ENCODE data around the gene SPPL2B.

DNA sequence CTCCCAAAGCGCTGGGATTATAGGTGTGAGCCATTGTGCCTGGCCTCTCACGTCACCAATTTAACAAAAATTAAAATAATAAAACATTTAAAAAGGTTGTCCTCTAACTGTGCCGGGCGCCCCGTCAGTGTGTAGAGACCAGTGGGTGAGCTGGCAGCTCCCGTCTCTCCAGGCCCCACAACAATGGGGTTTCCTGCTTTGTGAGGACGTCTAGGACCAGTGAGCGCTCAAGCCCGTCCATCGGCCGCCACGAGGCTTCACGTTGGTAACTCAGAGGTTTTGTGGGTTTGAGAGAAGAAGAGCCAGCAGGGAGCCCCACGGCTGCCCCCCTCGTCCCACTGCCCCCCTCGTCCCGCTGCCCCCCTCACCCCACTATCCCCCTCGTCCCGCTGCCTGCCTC, 4.8 kb upstream of the SPPL2B start:
- TF ChIP-seq CTCF (IDR thresholded peaks at IDR 0.05) (no peak), POLR2AphosphoS5 (IDR thresholded peaks at IDR 0.05; ENCODE audit: low read depth, low read length) (no peak), SIN3A (IDR thresholded peaks at IDR 0.05; ENCODE audit: borderline replicate concordance, insufficient read depth, low read depth, low read length) (no peak)
- TF ChIP-seq, protein P1, sequence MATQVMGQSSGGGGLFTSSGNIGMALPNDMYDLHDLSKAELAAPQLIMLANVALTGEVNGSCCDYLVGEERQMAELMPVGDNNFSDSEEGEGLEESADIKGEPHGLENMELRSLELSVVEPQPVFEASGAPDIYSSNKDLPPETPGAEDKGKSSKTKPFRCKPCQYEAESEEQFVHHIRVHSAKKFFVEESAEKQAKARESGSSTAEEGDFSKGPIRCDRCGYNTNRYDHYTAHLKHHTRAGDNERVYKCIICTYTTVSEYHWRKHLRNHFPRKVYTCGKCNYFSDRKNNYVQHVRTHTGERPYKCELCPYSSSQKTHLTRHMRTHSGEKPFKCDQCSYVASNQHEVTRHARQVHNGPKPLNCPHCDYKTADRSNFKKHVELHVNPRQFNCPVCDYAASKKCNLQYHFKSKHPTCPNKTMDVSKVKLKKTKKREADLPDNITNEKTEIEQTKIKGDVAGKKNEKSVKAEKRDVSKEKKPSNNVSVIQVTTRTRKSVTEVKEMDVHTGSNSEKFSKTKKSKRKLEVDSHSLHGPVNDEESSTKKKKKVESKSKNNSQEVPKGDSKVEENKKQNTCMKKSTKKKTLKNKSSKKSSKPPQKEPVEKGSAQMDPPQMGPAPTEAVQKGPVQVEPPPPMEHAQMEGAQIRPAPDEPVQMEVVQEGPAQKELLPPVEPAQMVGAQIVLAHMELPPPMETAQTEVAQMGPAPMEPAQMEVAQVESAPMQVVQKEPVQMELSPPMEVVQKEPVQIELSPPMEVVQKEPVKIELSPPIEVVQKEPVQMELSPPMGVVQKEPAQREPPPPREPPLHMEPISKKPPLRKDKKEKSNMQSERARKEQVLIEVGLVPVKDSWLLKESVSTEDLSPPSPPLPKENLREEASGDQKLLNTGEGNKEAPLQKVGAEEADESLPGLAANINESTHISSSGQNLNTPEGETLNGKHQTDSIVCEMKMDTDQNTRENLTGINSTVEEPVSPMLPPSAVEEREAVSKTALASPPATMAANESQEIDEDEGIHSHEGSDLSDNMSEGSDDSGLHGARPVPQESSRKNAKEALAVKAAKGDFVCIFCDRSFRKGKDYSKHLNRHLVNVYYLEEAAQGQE (IDR thresholded peaks at IDR 0.05; ENCODE audit: insufficient read depth in 1 of 2, low read depth in 2 of 2, low read length in 1 of 2): no peak

Data from Panc1 (cell line).